HG03520 (cell line): ENCODE results near the gene SRC.
A peak's percentile ranks its signal among the peaks of the same experiment; 100 is the strongest.

ENCODE experiments used
- ATAC-seq: cut with Tn5 transposase; IDR thresholded peaks from one replicate; pipeline ENCODE4 v1.9.1; 2021; ENCODE audit warnings: mild to moderate bottlenecking, moderate library complexity; ENCODE audit not compliant: unreplicated experiment

The SRC gene

DNA sequence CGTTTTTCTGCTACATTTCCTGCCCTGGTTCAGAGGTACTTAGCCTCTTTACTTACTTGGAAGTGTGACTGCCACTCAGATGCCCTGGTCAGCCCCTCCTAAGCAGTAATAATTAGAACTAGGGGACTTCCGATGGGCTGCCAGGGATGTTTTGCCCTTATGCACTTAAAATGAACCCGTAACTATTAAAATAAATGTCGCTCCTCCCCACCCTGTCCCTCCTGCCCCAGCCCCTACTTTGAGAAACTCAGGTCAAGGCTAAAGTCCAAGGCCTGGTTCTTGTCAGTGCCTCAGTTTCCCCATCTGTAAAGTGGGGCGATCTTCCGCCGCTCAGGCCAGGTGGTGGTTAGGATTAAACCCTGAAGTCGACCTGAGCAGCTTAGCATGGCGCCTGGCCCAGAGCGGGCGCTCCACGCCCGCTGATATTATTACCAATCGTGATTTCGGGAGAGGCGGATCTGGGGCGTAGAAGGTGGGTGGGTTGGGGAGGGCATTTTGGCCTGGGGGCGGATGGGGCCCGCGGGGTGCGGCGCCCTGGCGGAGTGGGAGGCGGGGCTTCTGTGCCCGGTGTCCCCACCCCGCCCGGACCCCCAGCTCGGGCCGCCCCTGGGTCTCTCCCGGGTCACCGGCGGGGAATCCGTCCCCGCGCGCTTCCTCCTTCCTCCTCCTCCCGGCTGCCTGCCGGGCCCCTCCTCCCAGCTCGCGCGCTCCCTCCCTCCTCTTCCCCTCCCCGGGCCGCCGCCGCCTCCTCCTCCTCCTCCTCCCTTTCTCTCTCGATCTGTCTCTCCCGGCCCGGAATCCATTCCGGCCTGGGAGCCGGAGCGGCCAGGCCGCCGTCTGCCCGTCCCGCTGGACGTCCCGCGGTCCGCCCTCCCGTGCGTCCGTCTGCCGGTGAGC is at the start of gene SRC:
TSS of gene SRC (plus strand) at position 802 of the 897 bp plus-strand sequence. CDS start 38,014 bp downstream, outside the sequence.
- no peak for ATAC-seq

DNA sequence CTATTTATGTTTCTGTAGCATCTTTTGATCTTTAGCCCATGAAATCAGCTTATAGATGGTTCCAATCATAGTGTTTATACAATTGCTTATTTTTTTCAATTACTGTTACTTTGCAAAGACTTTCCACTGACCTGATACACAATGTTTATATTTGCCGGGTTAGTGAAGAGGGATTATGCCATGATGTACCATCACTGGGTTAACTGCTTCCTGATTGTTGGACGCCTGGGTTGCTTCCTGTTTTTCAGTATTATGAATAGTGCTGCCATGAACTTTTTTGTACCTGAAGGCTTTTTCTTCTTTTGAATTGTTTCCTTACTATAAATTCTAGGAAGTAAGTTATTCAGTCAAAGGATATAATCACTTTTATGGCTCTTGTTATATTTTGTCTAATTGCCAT is 49.6 kb upstream of the SRC start:
- ATAC-seq: no peak

DNA sequence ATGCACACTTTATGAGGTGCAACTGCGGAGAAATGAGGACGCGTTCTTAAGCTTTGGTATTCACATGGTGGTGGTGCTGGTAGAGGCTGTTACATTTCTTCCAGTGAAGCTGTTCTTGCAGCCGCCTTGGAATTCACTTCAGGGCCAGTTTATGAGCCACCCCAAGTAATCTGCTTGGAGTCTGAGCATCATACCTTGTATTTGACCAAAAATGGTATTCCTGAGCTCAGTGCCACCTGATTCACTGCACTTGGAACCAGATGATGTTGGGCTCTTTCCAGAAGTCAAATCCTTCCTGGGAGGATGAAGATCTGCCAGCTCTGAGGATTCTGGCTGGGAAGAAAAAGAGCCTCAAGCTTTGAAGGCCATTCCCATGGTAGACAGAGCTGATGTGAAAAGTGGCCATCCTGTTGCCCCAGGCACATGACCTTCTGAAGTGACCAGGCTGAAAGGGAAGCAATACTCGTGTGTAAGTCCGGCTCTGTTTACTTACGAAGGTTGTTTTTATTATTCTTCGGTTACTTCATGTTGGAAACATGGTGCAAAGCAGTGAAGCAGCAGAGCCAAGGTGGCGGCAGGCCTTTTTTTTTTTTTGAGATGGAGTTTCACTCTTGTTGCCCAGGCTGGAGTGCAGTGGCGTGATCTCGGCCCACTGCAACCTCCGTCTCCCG is 48.7 kb upstream of the SRC start:
- ATAC-seq: no peak

DNA sequence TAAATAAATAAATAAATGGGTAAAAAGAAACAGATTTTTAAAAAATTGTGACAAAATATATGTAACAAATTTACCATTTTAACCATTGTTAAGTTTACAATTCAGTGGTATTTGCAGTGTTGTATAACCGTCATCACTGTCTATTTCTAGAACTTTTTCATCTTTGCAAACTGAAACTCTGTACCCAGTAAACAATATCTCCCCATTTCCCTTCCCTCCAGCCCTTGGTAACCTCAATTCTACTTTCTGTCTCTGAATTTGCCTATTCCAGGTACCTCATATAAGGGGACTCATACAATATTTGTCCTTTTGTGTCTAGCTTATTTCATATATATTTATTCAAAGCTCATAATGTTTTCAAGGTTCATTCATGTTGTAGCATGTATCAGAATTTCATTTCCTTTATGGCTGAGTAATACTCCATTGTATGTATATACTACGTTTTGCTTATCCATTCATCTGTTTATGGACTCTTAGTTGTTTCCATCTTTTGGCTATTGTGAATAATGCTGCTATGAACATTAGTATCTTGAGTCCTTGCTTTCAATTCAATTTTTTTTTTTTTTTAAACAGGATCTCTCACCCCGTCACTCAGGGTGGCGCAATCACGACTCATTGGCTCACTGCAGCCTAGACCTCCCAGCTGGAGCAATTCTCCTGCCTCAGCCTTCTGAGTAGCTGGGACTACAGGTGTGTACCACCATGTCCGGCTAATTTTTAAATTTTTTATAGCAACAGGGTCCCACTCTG is 47.6 kb upstream of the SRC start:
- no peak for ATAC-seq

DNA sequence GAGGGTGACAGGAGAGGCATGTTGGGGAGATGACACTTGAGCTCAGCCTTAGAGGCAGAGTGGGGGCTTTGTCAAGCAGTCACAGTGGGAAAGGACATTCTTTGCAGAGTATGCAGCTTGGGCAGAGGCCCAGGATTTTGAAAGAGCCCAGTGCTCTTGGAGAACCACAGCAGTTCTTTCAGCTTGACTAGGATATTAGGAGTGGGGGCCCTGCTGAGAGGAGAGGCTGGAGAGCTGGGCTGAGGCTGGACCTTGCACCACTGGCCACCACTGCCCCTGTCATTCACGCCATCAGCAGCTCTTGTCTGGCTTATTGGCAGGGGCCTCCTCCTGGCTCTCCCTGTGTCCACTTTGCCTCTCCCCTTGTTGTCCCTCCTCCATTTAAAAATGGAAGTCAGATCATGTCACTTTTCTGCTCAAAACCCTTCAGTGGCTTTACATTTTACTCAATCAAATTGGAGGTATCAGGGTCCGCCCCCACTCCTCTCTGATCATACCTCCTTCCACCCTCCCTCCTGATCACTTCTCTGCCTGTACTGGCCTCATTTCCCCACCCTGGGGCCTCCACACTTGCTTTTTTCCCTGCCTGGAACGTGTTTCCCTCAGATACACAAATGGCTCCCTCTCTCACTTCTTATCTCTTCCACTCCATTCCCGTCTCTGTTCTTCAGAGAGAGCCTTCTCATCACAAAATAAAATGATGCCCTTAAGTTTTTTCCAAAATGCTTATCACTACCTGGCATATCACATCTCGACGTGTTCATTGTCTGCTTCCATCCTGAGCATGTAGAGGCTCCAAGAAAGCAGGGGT is 46.0 kb upstream of the SRC start:
- no peak for ATAC-seq

DNA sequence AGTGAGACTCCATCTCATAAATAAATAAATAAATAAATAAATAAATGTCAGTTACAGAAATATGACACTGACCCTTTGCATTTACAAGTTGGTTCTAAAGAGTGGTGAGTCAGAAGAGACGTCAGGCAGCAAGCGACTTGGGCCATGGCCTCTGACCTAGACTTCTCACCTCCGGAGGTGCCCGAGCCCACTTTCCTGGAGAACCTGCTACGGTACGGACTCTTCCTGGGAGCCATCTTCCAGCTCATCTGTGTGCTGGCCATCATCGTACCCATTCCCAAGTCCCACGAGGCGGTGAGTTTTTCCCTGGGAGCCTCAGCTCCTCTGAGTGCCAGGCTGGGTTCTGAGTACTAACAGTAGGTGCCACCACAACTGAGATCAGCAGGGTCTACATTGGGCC is 44.8 kb upstream of the SRC start:
- no peak for ATAC-seq

DNA sequence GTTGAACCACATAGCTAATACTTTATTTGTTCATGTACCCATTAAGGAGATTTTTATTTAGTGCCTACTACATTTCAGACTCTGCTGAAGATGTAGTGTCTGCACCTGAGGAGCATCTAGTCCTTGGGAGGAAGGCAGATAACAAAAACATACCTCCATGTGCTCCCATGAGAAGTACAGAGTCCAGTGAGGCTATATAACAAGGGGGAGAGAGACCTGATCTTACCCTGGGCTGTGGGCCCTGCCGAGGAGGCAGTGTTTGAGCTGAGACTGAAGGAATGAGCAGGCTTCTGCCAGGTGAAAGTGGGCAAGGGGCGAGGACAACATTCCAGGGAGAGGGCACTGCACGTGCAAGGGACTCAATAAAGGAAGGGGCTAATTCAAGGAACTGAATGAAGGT is 44.4 kb upstream of the SRC start:
- ATAC-seq: no peak

DNA sequence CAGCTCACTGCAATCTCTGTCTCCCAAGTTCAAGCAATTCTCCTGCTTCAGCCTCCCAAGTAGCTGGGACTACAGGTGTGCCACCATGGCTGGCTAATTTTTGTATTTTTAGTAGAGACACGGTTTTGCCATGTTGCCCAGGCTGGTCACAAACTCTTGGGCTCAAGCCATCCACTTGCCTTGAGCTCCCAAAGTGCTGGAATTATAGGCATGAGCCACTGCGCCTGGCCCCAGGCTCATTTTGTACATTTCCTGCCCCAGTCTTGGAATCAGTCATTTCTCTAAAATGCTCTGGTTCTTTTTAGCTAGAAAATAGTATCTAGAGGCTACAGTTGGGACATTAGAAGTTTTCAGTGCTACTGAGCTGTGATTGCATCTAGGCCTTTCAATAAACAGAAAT is 43.0 kb upstream of the SRC start:
- ATAC-seq: no peak

DNA sequence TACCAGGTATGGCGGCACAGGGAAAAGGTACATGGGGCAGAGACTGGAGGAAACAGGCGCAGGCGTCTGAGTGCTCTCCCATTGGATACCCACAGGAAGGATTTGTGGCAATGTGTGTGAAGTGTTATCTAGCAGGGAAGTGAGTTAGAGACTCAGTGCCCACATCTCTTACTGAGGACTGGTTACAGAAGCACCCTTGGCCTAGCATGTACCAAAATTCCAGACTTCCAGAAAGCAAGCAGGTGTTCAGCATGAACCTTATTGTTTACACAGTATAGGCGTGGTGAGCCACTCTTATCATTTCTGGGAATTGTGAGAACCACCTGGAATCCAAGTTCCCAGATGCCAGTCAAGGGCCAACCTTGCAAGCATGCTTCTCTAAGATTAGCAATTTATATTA is 42.3 kb upstream of the SRC start:
- no peak for ATAC-seq

DNA sequence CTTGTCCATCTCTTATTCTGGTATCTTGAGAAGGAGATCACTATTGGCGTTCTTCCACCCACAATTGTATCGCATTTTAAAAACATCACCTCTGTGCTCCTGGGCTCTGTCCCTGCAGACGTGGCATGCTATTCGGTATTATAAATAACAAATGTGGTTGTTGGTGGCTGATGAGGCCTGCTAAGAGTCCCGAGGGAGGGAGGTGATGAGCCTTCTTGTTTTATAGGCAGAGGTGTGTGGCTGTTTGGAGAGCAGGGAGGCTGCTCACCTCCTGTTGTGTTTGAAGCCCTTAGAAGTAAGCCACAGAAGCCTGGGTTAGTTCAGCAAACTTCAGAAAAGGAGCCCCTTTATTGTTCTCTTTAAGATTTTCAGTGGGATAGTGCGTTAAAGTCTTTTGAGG is 40.9 kb upstream of the SRC start:
- no peak for ATAC-seq

DNA sequence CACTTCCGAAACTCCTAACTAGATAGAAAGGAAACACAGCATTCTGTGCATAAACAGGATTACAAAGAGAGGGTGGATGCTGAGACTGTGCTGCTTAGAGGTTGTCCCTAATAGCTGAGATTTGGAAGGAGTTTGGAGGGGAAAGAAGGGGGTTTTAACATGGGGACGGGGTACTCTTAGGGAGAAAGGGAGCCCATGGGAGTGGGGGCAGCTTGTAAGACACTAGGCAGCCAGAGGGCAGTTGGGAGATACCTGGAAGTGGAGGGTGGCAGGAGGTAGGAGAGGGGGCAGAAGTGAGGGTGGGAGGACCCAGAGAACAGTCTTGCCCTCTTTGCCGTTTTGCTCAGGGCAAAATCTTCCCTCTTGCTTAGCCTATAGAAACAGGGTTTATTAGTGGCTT is 40.1 kb upstream of the SRC start:
- ATAC-seq: no peak

DNA sequence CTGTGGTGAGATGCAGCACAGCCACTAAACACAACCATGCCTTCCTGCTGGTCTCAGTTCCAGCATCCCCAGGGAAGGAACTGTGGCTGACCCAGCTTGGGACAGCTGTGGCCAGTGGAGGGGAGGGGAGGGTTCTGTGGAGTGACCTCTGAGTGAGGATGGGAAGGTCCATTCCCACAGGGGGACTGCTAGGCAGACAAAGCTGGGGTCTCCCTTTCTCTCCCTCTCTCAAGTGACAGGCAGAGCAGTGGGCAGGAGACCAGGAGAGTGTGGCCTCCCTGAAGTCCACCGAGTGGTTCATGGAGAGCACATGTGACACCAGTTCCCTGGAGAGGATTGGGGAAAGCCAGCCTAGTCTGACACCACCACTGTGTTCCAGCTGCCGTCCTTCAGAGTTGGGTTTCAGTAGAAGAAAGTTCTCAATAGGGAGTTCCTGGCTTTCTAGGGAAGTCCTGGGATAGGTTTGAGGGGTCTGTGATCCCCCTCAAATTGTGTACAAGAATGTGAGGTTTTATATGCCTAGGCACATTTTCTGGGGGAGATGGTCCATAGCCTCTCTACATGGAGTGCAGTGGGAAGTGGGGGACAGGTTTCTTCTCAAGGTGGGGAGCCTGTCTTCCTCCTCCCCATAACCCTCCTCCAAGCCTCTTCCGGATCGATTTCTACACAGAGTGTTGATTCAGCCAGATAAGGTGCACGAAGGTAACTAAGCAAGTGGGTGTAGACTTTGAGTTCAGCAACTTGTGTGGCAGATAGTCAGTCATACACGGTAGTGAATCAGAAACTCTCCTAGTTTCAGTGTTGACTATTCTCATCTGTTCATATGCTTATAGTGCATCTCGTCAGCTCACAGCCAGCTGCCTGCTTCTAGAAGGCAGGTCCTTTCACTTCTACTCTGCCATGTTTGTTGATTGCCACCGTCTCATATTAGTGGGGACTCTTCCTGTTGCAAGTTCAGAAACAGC is 37.6 kb upstream of the SRC start:
- ATAC-seq: peak; percentile 73

DNA sequence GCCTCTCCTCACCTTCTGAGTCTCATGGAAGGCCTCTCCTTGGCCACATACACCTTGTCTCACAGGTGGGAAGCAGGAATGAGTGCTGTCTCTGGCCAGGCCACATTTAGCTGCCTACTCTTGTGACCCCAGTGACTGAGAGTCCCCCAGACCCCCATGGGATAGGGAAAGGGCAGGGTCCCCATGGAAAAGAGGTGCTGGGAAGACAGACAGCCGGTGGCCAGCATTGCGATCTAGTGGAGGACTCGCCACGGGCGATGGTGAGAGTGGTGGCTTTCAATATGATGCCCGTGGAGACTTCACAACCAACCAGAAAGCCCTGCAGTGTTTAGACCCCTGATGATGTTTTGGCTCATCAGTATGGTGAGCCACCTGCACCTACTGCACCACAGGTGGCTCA is 36.6 kb upstream of the SRC start:
- no peak for ATAC-seq

DNA sequence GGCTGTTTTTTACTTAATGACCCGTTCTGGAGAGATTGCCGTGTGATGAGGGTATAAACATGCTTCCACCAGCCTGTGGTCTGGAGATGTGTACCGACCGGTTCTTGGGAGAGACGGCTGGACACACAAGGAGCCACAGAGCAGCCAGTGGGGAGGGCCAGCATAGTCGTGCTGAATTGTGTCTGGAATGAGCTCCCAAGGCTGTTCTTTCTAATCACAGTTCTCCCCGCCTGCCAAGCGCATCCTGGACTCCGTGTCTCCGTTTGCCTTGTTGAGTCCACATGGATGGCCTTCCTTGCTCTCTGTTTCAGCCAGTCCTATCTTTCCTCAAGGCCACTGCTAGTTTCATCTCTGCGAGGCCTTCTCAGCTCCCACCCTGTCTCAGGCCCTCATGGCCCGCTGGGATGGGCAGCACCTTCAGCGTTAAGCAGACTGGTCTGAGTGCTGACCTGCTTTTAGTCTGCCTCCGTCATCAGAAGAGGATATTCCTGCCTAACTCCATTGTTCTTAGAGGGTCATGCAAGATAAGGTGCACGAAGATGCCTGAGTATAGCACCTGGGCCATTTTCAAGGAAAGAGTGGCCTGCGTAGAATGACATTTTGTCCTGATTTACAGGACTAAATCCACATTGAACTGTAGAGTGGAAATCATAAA is 35.9 kb upstream of the SRC start:
- ATAC-seq: no peak

DNA sequence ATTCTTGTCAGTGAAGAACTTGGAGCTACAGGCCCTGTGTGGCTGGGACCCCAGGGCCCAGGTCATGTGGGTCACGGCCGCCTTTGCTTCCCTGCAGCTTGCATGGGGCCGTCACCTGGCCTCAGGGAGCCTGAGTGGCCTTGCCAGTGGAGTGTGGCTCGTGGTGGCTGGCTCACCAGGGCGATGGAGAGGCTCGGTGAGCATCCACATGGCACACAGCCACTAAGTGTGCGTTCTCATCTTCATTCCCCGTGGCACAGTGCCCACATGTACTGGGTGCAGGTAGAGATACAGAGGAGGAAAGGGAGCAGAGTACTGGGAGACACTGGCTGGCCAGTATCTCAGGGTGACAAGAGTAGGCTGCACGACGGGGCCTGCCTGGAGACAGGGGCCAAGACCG is 35.0 kb upstream of the SRC start:
- ATAC-seq: no peak

DNA sequence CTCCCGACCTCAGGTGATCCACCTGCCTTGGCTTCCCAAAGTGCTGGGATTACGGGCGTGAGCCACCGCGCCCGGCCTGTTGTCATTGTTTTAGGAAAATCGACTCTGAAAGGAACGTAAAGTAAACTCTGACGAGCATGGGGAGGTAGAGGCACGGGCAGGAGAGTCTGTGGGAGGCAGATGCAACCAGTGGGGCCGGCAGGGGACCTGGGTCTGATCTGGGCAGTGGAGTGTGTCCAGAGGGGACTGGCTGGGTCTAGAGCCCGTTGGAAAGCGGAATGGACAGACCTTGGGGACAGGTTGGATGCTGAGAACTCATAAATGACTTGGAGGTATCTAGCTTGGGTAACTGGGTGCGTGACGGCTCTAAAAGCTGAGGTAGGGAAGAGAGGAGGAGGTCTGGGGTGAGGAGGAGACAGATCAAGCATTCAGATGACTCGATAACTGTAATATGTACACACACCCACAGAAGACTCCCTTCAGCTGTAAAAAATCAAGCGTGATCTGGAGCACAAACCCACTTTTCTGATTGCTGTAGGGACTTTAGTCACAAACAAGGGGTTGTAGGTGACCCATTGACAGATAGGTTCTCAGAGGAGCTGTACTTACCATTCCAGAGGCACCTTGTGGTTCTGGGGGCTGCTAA is 34.1 kb upstream of the SRC start:
- ATAC-seq: no peak

DNA sequence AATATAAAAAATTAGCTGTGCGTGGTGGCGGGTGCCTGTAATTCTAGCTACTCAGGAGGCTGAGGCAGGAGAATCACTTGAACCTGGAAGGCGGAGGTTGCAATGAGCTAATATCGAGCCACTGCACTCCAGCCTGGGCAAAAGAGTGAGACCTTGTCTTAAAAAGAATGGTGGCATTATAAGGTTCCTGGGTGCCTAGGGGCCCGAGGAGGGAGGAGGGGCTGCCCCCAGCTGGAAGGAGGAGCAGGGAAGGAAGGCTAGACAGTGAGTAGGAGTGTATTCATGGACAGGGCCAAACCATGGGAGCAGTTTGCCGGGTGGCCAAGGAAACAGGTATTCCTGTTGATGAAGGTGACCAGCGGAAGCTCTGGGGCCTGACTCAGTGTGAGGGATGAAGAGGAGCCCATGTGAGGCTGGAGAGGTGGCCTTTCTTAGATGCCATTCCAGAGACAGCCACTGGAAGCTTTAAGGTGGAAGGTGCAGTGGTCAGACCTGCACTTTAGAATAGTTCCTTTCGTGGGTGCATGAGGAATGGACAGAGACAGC is 32.3 kb upstream of the SRC start:
- ATAC-seq: no peak

DNA sequence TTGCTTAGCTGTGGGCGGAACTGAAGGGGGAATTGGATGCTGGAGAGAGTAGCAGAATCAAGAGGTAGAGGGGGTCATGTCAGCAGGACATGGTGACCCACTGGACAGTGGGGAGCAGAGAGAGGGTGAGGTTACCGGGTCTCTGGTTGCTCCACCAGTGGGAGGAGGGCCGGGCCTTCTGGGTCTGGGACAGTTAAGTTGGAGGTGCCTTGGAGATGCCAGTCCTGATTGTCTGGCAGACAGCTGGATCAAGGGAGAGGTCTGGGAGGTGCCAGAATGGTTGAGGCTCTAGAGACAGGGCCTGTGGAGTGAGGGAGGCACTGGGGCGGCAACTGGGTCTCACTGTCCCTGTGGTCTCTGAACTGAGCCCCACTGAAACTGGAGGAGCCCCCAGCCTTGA is 31.8 kb upstream of the SRC start:
- no peak for ATAC-seq
